Activated naive CD4-positive, alpha-beta T cell treated with anti-CD3 and anti-CD28 coated beads, Interleukin-2, amount 50 U/mL, for 72 hours (primary cell): ENCODE measurements around the gene DDX24. TPM values are rescaled to one million over a fixed set of nuclear protein-coding genes. Genes with fewer than 3 reads are reported as not detected.

Experiments used
- ATAC-seq, 2 donors: fragments of 150-1000 bp; cut with Tn5 transposase; 2 replicates each; pipeline ENCODE4 v1.10.0; 2021; ENCODE audit warnings: mild to moderate bottlenecking in 2 of 2, moderate library complexity in 2 of 2
- DNase-seq, 2 donors: peaks; one replicate each; pipeline ENCODE4 v3.0.0; 2021 to 2022; ENCODE audit warnings: low spot score in 2 of 2
- H3K27ac Mint-ChIP-seq, 2 donors: one replicate each; pipeline ENCODE4 v1.8.0; 2022; ENCODE audit warnings: mild to moderate bottlenecking in 2 of 2, mixed read lengths in 2 of 2
- H3K36me3 Mint-ChIP-seq, 2 donors: one replicate each; pipeline ENCODE4 v1.8.0; 2022; ENCODE audit warnings: mixed read lengths in 2 of 2
- H3K9me3 Mint-ChIP-seq, 2 donors: one replicate each; pipeline ENCODE4 v1.8.0; 2022; ENCODE audit warnings: mixed read lengths in 2 of 2
- total RNA-seq, 2 donors: library from RNA; stranded (reverse); gene quantifications; one replicate each; pipeline ENCODE4 v1.2.3, GENCODE V29; 2022

DDX24 gene
- total RNA-seq, 2 donors from 2014 or later = 182 to 210 TPM

DNA sequence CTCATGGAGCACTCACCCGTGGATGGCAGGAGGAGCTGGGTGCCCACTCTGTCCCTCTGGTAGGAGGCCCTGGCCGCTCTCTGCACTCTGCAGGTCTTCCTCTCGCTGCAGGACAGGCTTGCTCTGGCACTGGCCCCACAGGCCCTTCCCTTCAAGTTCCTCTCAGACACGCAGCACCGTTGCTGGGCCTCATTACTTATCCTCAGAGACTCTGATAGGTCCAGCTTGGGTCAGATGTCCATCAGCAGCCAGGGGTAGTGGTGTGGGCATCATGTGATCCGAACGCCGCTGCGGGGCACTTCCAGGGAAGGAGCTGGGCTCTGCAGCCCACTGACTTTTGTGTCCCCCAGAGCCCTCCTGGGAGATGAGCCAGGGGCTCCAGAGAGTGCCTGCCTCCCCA, 43.0 kb downstream of the DDX24 start:
- DNase-seq (no peak), ATAC-seq (no peak)
- Mint-ChIP-seq H3K9me3 (no peaks in the 10 kb centered on the region), H3K36me3 (no peaks in the 10 kb centered on the region), H3K27ac (no peak overlapping the region)

DNA sequence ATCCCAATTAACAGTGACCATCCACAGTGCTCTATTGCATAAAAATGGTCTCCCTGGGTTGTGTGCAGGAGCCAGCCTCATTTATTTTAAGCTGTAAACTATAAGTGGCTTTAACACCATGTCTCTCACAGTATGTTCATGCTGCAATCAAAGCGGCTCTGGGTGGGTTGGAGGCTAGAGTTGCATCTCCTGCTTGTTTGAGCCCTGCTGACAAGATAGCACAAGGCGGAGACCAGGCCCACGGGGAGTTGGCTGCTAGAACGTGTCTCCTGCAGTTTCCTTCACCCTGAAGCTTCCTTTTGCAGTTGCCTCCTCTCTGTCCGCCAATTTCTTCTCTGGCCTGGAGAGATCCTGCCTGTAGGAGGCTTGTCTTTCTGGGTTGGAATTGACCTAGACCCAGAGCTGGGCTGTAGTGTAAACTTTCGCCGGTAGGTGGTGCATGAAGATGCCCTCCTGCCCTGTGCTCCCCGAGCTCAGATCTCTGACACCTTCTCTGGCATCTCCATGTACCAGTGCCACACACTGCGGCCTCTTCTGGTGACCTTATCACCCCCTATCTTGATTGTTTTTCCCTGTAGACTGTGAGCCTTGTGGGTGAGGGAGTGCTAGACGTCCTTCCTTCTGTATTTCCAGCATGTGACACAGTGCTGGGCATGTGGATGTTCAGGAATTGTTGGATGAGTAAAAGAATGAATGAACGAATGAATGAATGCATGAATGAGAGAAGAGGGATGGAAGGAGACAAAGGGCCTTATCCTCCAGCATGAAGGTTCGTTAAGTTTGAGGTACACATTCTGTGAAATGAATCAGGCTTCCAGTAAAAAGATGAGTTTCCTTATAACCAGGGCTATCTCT, 44.5 kb downstream of the DDX24 start:
- H3K9me3 Mint-ChIP-seq = no peaks in the 10 kb centered on the region
- ATAC-seq = peak; percentile 88 to 93

DNA sequence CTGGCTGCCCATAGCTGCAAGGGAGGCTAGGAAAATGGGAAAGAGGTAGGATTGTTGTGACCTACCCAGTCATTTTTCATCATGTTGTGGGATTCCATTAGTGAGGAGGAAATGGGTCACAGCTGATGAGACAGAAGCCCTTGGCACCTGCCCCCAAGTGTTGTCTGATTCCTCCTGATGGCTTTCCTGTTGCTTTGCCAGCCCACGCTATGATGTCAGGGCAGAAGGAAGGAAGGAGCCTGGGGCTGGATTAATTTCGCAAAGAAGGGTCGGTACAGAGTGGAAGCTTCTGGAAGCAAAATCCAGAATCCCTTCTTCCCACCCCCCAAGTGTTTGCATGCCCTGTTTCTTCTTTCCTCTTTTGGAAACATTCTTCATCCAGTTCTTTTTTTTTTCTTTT, 46.1 kb downstream of the DDX24 start:
- ATAC-seq (no peak), DNase-seq (no peak)
- H3K9me3 Mint-ChIP-seq = peaks cover 0 to under 1% of the 10 kb centered on the region in 2 donors
- H3K36me3 Mint-ChIP-seq = no peaks in the 10 kb centered on the region
- peak overlapping the region in 1 of 2 donors; percentile 15 for H3K27ac Mint-ChIP-seq

More for the DNA sequence above, 44.5 kb downstream of the DDX24 start:
- no peak overlapping the region for H3K27ac Mint-ChIP-seq
- DNase-seq = peak in 1 of 2 donors; percentile 84
- no peaks in the 10 kb centered on the region for H3K36me3 Mint-ChIP-seq

DNA sequence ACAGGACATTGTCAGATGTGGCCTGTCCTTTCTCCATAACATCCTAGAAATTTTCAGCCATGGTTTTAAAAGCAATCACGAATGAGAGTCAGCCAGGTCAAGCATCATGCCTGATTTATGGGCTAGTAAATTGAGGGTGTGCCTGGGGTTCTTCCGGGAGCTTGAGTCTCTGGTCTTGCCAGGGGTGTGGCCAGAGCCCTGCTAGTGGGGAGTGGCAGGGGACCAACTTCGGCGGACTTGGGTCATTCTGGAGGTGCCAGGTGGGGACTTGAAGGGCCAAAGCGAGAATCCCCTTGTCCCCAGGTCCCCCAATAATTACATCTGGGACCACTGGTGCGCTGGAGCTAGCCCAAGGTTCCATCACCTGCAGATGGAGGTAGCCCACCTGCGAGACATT, 49.1 kb downstream of the DDX24 start:
- H3K27ac Mint-ChIP-seq = no peak overlapping the region
- no peak for DNase-seq
- H3K9me3 Mint-ChIP-seq = peaks cover 0 to 5% of the 10 kb centered on the region in 2 donors
- H3K36me3 Mint-ChIP-seq = no peaks in the 10 kb centered on the region
- no peak for ATAC-seq

DNA sequence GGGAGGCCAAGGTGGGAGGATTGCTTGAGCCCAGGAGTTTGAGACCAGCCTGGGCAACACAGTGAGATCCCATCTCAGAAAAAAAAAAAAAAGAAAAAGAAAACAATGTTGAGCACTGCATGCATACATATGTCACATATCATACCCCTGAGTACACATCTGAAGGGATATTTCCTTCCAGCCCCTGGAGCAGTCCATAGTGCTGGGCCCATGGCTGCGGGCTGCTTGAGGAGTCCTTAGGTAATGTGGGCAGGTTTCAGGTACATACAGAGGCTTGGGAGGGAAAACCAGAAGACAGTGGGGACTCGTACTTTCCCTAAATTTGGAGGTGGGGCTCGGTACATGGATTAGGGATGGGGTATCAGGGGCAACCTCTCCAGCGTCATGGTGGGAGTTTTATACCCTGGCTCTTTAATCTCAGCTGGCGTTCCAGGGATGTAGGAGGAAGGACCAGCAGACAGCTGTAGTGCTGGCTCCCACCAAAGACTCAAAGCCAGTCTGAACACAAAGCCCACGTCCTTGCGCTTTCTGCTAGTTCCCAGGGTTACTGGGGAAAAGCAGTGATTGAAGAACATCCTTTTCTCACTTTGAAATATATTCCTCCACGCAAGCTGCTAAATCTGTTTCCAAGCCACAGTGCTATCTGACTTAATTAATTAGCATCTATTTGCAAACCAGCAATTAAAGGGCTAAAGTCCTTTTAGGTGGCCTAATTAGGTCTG, 49.7 kb downstream of the DDX24 start:
- H3K27ac Mint-ChIP-seq = no peak overlapping the region
- DNase-seq = no peak
- H3K9me3 Mint-ChIP-seq = peaks cover 0 to 5% of the 10 kb centered on the region in 2 donors
- H3K36me3 Mint-ChIP-seq = no peaks in the 10 kb centered on the region
- no peak for ATAC-seq

DNA sequence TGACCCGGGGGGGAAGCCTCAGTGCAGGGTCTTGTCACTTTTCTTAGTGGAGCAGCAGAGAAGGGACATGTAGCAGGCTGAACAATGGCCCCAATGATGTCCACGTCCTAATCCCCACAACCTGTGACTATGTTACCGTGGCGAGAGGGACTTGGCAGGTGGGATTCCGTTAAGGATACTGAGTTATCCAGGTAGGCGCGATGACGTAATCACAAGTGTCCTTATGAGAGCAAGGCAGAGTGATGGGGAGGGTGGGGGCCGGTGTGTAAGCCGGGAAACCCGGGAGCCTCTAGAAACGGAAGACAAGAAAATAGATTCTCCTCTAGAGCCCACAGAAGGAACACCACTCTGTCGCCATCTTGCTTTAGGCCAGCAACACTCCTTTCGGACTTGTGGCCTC, 50.4 kb downstream of the DDX24 start:
- no peak for DNase-seq
- H3K27ac Mint-ChIP-seq = no peak overlapping the region
- no peak for ATAC-seq
- H3K36me3 Mint-ChIP-seq = no peaks in the 10 kb centered on the region
- peaks cover 0 to 5% of the 10 kb centered on the region in 2 donors for H3K9me3 Mint-ChIP-seq

DNA sequence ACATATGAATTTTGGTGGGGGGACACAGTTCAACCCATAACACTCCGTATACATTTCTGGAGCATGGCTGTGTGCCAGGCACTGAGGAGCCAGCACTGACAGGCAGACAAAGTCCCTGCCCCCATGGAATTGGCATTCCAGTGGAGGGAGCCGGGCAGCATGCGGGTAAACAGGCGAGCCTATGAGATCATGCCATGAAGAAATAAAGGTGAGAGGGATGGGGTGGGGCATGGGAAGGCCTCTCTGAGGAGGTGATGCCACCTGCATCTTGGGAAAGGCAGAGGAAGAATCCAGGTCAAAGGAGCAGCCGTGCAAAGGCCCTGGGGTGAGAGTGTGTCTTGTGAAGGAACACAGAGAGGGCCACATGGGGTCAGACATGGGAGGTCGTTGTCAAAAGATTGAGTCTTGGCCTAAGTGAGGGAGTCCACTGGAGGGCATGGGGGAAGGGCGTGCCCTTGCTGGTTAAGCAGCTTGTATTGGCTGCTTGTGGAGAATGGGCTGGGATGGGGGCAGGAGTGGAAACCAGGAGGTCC, 51.3 kb downstream of the DDX24 start:
- DNase-seq (no peak), ATAC-seq (no peak)
- Mint-ChIP-seq H3K9me3 (peaks cover 0 to 5% of the 10 kb centered on the region in 2 donors), H3K36me3 (no peaks in the 10 kb centered on the region), H3K27ac (no peak overlapping the region)

DNA sequence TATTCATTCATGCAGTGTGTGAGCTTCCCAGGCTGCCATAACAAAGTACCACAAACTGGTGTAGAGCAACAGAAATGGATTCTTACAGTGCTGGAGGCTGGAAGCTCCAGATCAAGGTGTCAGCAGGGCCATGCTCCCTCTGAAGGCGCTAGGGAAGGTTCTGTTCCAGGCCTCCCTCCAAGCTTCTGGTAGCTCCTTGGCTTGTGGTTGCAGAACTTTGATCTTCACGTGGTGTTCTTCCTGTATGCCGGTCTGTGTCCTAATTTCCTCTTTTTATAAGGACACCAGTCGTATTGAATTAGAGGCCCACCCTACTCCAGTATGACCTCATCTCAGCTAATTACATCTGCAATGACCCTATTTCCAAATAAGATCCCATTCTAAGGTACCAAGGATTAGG, 51.7 kb downstream of the DDX24 start:
- DNase-seq (no peak), ATAC-seq (no peak)
- Mint-ChIP-seq H3K9me3 (peaks cover 0 to 5% of the 10 kb centered on the region in 2 donors), H3K27ac (no peak overlapping the region), H3K36me3 (no peaks in the 10 kb centered on the region)

DNA sequence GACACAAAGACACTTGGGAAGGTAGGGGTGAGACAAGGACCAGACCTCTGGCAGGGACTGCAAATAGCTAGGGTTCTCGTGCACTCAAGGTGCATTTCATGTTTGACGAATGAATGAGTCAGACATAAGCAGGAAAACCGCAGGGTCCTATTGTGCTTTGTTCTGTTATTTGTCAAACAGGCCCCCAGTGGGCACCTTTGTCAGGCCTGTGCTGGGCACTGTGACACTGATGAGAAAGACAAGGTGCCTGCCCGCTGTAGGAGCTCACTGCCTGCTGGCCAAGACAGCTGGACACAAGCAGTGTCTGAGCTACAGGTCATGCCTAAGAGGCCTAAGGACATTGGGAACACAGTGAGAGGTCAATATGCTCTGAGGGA, 52.6 kb downstream of the DDX24 start:
- H3K27ac Mint-ChIP-seq = peak overlapping the region in 1 of 2 donors; percentile 46
- ATAC-seq (peak; percentile 19 to 36), DNase-seq (peak in 1 of 2 donors; percentile 25)
- H3K36me3 Mint-ChIP-seq = no peaks in the 10 kb centered on the region
- H3K9me3 Mint-ChIP-seq = peaks cover 0 to 5% of the 10 kb centered on the region in 2 donors

DNA sequence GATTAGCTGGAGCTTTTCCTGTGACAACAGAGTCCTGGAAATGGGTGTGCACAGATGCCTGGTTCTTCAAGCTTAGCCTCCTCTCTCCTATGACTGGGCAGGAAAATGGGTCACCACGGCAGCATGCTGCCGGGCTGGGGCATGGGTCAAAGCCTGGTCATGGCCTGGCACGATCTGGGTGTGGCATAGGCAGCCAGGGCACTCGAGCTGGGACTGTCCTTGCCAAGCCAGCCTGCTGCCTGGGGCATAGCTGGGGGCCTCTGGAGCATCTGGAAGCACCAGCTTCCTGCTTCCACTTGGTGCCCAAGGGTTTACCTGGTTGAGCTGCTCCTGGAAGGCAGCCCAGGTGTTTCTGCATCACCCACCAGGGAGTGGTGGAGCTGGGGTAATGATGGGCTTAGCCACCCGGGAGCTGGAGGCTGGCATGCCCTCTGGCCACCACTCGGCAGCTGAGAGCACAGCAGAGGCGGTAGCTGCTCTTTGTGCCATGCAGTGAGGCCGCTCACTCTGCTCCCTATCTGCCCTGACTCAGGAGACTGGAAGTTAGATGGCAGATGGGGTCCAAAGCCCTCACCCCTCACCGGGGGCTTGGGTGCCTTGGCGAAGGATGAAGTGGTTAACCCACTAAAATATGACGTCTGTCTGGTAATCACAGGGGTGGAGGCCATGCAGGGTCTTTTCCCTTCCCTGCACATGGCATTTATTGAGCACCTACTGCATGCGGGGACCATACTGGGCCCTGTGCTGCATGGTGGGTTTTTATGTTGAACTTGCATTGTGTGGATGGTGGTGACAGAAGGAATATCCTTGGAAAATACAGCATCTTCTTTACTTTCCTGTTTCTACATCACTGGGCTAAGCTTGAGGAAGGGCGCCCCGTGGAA, 53.2 kb downstream of the DDX24 start:
- no peaks in the 10 kb centered on the region for H3K36me3 Mint-ChIP-seq
- DNase-seq (no peak), ATAC-seq (no peak)
- H3K9me3 Mint-ChIP-seq = peaks cover 0 to 5% of the 10 kb centered on the region in 2 donors
- no peak overlapping the region for H3K27ac Mint-ChIP-seq

DNA sequence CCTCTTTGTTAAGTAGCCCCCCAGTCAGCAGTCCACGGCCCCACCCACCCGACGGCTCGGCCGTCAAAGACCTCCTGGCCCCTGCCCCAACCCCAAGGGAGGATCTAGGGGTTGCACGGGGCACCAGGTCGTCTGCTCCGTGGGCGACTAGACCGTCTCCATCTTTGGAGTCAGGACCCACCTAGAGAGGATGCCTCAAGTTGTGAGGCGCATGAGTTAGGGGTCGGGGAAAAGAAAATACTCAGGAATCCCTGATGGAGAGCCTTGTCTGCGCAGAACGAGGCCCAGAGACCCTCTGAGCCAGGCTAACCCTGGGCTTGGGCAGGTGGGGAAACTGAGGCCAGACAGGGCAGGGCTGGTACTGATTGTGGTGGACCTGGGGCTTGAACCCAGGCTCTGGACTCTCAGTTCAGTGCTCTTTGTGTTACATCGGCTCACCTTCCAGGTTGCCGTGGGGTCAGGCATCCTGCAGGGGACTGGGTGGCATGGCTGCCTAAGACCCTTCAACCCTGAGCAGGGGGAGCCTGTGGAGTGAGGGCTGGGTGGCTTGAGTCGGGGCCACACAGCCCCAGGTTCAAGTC, 54.0 kb downstream of the DDX24 start:
- ATAC-seq = no peak
- Mint-ChIP-seq H3K27ac (no peak overlapping the region), H3K36me3 (no peaks in the 10 kb centered on the region)

DNA sequence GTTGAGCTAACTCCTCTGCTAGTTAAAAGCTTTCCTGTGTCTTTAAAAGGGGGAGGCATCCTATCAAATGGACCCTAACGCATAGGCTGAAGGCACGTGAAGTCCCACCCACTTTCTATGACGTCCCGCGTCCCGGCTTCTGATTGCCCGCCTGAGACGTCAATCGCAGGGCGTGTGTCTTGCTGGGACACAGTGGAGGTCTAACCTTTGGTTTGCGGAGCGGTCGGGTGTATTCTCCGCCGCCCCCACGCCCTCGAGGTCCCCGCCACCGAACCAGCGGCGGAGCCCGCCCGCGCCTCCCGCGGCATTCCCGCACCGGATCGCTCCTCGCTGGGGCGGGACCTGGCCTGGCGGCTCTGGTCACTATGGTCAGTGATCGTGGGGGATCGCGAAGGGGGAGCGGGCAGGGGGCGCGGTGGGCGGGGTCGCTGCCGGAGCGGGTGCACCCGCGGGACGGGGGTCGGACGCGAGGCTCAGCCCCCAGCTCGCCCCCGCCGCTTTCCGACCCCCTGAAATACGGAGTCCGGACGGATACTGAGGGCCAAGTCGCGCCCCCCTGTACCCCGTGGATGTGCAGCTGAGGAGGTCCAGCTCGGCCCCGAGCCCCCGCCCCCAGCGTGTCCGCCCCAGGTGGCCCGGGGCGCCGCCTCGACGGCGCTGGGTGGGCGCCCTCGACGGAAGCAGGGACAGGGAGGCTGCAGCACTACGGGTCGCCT, 54.7 kb downstream of the DDX24 start, which contains the start of gene OTUB2:
OTUB2 (plus strand) TSS at position 168 of the 716 bp plus-strand sequence; CDS start at position 366, 198 bp downstream.
- no peak within 1 kb of the TSS for H3K27ac Mint-ChIP-seq
- H3K36me3 Mint-ChIP-seq = no peaks in the 10 kb centered on the region
- H3K9me3 Mint-ChIP-seq = peaks cover 0 to 5% of the 10 kb centered on the region in 2 donors
- peak; percentile 91 to 97 for DNase-seq
- ATAC-seq = peak; percentile 98

More for the DNA sequence above, 54.0 kb downstream of the DDX24 start:
- peaks cover 0 to 5% of the 10 kb centered on the region in 2 donors for H3K9me3 Mint-ChIP-seq
- DNase-seq = no peak

DNA sequence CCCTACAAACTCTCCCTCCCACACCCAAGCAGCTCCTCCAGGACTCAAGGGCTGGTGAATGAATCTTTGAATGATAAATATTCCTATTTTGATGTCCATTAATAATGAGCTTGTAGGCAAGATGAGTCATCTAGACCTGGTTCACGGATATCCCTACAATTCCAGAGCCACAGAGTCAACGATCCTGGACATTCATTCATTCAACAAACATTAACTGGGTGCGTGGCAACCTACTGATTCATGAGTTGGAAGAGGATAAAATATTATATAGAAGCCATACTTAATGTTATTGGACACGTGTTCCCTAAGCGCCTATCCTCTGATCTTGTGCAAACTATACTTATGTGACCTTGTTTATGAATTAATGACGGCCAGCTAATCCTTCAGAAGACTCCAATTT, 55.3 kb downstream of the DDX24 start:
- H3K27ac Mint-ChIP-seq = no peak overlapping the region
- H3K9me3 Mint-ChIP-seq = peaks cover 0 to 5% of the 10 kb centered on the region in 2 donors
- DNase-seq (no peak), ATAC-seq (no peak)
- H3K36me3 Mint-ChIP-seq = no peaks in the 10 kb centered on the region

DNA sequence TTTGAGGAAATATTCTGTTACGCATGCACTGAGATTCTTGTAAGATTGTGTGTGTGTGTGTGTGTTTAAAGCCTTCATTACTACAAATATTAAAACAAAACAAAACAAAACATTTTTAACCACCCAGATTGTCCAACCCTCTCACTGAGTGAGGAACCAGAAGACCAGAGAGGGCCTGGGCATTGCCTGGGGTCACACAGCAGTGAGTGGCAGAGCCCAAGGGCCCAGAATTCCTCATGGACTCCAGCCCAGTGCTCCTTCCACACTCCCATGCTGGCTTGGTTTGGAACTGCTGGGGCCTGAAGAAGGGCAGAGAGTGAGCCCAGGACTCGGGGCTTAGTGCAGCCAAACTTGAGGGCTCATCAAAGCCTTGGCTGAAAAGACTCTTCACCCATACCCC, 56.5 kb downstream of the DDX24 start:
- Mint-ChIP-seq H3K27ac (no peak overlapping the region), H3K36me3 (no peaks in the 10 kb centered on the region), H3K9me3 (peaks cover 0 to 1% of the 10 kb centered on the region in 2 donors)
- ATAC-seq = no peak
- no peak for DNase-seq

DNA sequence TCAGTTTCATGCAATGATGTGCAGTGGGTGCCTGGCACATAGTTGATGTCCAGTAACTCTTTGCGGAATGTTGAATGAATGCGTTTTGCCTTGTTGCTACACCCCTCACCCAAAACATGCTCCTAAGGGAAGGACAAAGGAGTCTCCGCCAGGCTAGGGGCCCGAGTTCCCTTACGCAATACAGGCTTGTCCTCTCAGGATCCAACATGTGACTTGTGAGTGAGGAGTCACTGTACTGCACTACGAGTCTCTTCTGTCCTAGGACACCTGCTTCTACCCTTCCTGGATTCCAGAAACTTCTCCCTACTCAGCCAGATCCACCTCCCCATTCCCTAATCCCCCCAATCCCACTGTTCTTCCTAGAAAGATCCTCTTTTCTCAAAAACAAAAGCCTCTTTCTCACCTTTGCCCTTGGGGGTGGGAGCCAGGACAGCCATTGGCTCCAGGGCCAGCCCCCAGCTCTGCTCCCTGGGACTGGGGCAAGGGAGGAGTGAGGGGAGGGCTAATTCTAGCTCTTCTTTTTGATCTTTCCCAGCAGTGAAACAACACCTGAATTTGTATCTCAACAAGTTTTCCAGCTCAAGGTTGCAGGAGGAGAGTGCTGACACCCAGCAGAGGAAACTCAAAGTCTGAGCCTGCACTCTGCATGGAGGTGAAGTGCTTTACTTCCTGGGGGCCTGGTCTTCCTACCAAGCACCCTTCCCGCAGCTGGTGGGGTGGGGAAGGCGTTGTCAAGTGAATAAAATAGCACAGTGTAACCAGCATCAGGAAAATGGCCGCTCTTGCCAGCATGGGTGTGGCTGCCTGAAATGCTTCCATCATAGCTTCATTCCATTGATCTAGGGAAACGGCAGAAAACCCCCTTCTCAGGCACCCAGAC, 58.2 kb downstream of the DDX24 start:
- peak overlapping the region in 1 of 2 donors; percentile 21 for H3K27ac Mint-ChIP-seq
- no peaks in the 10 kb centered on the region for H3K36me3 Mint-ChIP-seq
- no peak for ATAC-seq
- no peak for DNase-seq
- no peaks in the 10 kb centered on the region for H3K9me3 Mint-ChIP-seq
